Fibroblast of lung (primary cell): ENCODE measurements around the gene ARID4A. TPM values are rescaled to one million over a fixed set of nuclear protein-coding genes. Genes with fewer than 3 reads are reported as not detected.
"Not testable (repeated sequence)": the region's sequence is repeated elsewhere in the genome, so short reads cannot be mapped to it uniquely, and the experiment has no call there.

Experiments used
- DNase-seq, 2 donors: peaks; one replicate each; pipeline versions ENCODE4 v3.0.0 to v3.0.0-alpha.2; 2010; ENCODE audit warnings: low read depth in 2 of 2
- H2AFZ ChIP-seq: 2 replicates; pipeline ENCODE4 v1.5.1; 2012; ENCODE audit warnings: low read length, control low read depth, inconsistent platforms
- H3K27ac ChIP-seq: 2 replicates; pipeline ENCODE4 v1.5.1; 2011; ENCODE audit warnings: low read length, control low read depth; ENCODE audit not compliant: insufficient read depth
- H3K27me3 ChIP-seq: 2 replicates; pipeline ENCODE4 v1.5.1; 2011; ENCODE audit warnings: mild to moderate bottlenecking, low read length; ENCODE audit not compliant: control insufficient read depth, insufficient read depth
- H3K36me3 ChIP-seq: 2 replicates; pipeline ENCODE4 v1.5.1; 2011; ENCODE audit warnings: low read length; ENCODE audit not compliant: control insufficient read depth, insufficient read depth
- H3K4me1 ChIP-seq: 2 replicates; pipeline ENCODE4 v1.5.1; 2011; ENCODE audit warnings: low read length; ENCODE audit not compliant: control insufficient read depth, insufficient read depth; ENCODE audit errors: extremely low read depth
- H3K4me2 ChIP-seq: 2 replicates; pipeline ENCODE4 v1.5.1; 2011; ENCODE audit warnings: low read length, control low read depth; ENCODE audit not compliant: insufficient read depth; ENCODE audit errors: extremely low read depth
- H3K4me3 ChIP-seq, 4 experiments: fragments of 200-600 bp in 1 of 4; sonication (generic) in 1 of 4; replicated peaks in 1 of 4; 2 replicates each; pipeline ENCODE4 v1.5.1; 2011 to 2016; ENCODE audit warnings: low read length in 4 of 4, low read depth in 3 of 4, mild to moderate bottlenecking in 3 of 4, control low read depth in 2 of 4, inconsistent platforms in 1 of 4, mixed read lengths in 1 of 4; ENCODE audit not compliant: insufficient read depth in 1 of 4; ENCODE audit errors: control extremely low read depth in 1 of 4
- H3K79me2 ChIP-seq: 2 replicates; pipeline ENCODE4 v1.5.1; 2012; ENCODE audit warnings: mild to moderate bottlenecking, low read length, inconsistent platforms; ENCODE audit not compliant: control insufficient read depth, insufficient read depth
- H3K9ac ChIP-seq: 2 replicates; pipeline ENCODE4 v1.5.1; 2011; ENCODE audit warnings: mild to moderate bottlenecking, low read length, control low read depth; ENCODE audit not compliant: insufficient read depth
- H3K9me3 ChIP-seq: 2 replicates; pipeline ENCODE4 v1.5.1; 2012; ENCODE audit warnings: low read depth, low read length; ENCODE audit not compliant: control insufficient read depth, insufficient read depth
- H4K20me1 ChIP-seq: 2 replicates; pipeline ENCODE4 v1.5.1; 2011; ENCODE audit warnings: low read length; ENCODE audit not compliant: control insufficient read depth, insufficient read depth; ENCODE audit errors: extremely low read depth
- CTCF ChIP-seq, 2 donors: IDR thresholded peaks in 1 of 2; conservative IDR thresholded peaks in 1 of 2; 1 replicate in 1 of 2; 2 replicates in 1 of 2; pipeline ENCODE4 v1.5.1; 2011 to 2012; ENCODE audit warnings: low read length in 2 of 2, control low read depth in 1 of 2, inconsistent platforms in 1 of 2, low read depth in 1 of 2, mild to moderate bottlenecking in 1 of 2
- EZH2 ChIP-seq: IDR thresholded peaks from 2 replicates; pipeline ENCODE4 v1.5.1; 2012; ENCODE audit warnings: low read length, control low read depth, mild to moderate bottlenecking; ENCODE audit errors: missing control alignments
- polyA plus RNA-seq, 2 donors: library from polyadenylated mRNA; depleted of rRNA in 1 of 2; stranded (reverse) in 1 of 2; unstranded in 1 of 2; fragments of >200 nt; gene quantifications; 2 replicates each; pipeline ENCODE4 v1.2.1, GENCODE V29; 2011 to 2012; ENCODE audit warnings: missing spikeins in 1 of 2
- total RNA-seq: library from RNA; depleted of rRNA; stranded (reverse); fragments of >200 nt; gene quantifications from 2 replicates; pipeline ENCODE4 v1.2.1, GENCODE V29; 2014

ARID4A gene
- total and polyA plus RNA-seq, 2 donors (not counting 1 experiment from before 2014, with no cell fraction given) = 12.1 to 12.2 TPM

- Histone ChIP-seq H3K9me3 (no peaks in the 10 kb centered on the region), H4K20me1 (no peaks in the 10 kb centered on the region), H3K27me3 (no peaks in the 10 kb centered on the region), H2AFZ (no peak overlapping the region), H3K4me2 (no peak overlapping the region), H3K36me3 (peaks cover 4% of the 10 kb centered on the region), H3K4me1 (no peaks in the 10 kb centered on the region), H3K9ac (no peak overlapping the region), H3K79me2 (no peaks in the 10 kb centered on the region), H3K27ac (no peak overlapping the region), H3K4me3 (no peak overlapping the region)
- DNase-seq = no peak
- TF ChIP-seq EZH2 = no peak
- TF ChIP-seq CTCF (conservative IDR thresholded peaks at IDR 0.05 in 1 of 2, IDR thresholded peaks at IDR 0.05 in 1 of 2; ENCODE audit: low read depth in 1 of 2, low read length in 2 of 2) = no peak
Measured at GRCh38 chr14:58327019-58327418, 28.7 kb downstream of the ARID4A start.

GRCh38 chr14:58331111-58331510 is 32.8 kb downstream of the ARID4A start:
- H2AFZ ChIP-seq = peak overlapping the region; percentile 46
- peak overlapping the region; percentile 32 for H3K27ac ChIP-seq
- H3K4me1 ChIP-seq = no peaks in the 10 kb centered on the region
- no peaks in the 10 kb centered on the region for H3K9me3 ChIP-seq
- TF ChIP-seq CTCF (conservative IDR thresholded peaks at IDR 0.05 in 1 of 2, IDR thresholded peaks at IDR 0.05 in 1 of 2; ENCODE audit: low read depth in 1 of 2, low read length in 2 of 2) = no peak
- no peak for TF ChIP-seq EZH2
- DNase-seq = peak; percentile 97 to 99
- H4K20me1 ChIP-seq = no peaks in the 10 kb centered on the region
- no peaks in the 10 kb centered on the region for H3K79me2 ChIP-seq
- peaks cover 2% of the 10 kb centered on the region for H3K36me3 ChIP-seq
- peak overlapping the region; percentile 13 for H3K4me2 ChIP-seq
- H3K4me3 ChIP-seq = peak overlapping the region in 2 of 4 experiments; percentile 4 to 53
- no peaks in the 10 kb centered on the region for H3K27me3 ChIP-seq
- H3K9ac ChIP-seq = no peak overlapping the region

- no peak overlapping the region for H3K9ac ChIP-seq
- TF ChIP-seq CTCF (conservative IDR thresholded peaks at IDR 0.05 in 1 of 2, IDR thresholded peaks at IDR 0.05 in 1 of 2; ENCODE audit: low read depth in 1 of 2, low read length in 2 of 2) = no peak
- no peak for TF ChIP-seq EZH2
- no peak overlapping the region for H3K4me2 ChIP-seq
- no peak overlapping the region for H3K27ac ChIP-seq
- H3K4me3 ChIP-seq = no peak overlapping the region
- H3K4me1 ChIP-seq = no peaks in the 10 kb centered on the region
- H3K27me3 ChIP-seq = no peaks in the 10 kb centered on the region
- no peak overlapping the region for H2AFZ ChIP-seq
- peaks cover 2% of the 10 kb centered on the region for H3K36me3 ChIP-seq
- H4K20me1 ChIP-seq = no peaks in the 10 kb centered on the region
- no peaks in the 10 kb centered on the region for H3K79me2 ChIP-seq
- H3K9me3 ChIP-seq = no peaks in the 10 kb centered on the region
- DNase-seq = no peak
Measured at GRCh38 chr14:58332561-58332960, 34.2 kb downstream of the ARID4A start.

- H3K4me1 ChIP-seq, H4K20me1 ChIP-seq: not testable (repeated sequence)
Measured at GRCh38 chr14:58339666-58340065, 41.3 kb downstream of the ARID4A start.

More at GRCh38 chr14:58339666-58340065, 41.3 kb downstream of the ARID4A start:
- not testable (repeated sequence) for H3K4me2 ChIP-seq, H3K9ac ChIP-seq, H3K27ac ChIP-seq, H3K27me3 ChIP-seq, H2AFZ ChIP-seq, H3K4me3 ChIP-seq, H3K9me3 ChIP-seq, H3K79me2 ChIP-seq, H3K36me3 ChIP-seq, DNase-seq
